Endothelial cell of umbilical vein (primary cell): ENCODE results near the gene SELP. TPM values are rescaled to one million over a fixed set of nuclear protein-coding genes. Genes with fewer than 3 reads are reported as not detected.

Experiments used
- BruUV-seq: library from RNA; stranded (reverse); fragments of 400-500 nt; replicated peaks from 2 replicates; lab custom pipeline; 2021; lab: Mats Ljungman, UMichigan
- CTCF ChIA-PET: fragments of 300-600, 350-600 bp; sonication (Branson Sonifier 250); formaldehyde crosslinking; loops from one replicate; lab custom pipeline; 2021; ENCODE audit warnings: antibody characterized with exemption, inconsistent platforms; lab: Charles Lee
- POLR2A ChIA-PET: fragments of 300-600, 350-600 bp; sonication (Branson Sonifier 250); formaldehyde crosslinking; loops from one replicate; lab custom pipeline; 2021; ENCODE audit warnings: antibody characterized with exemption, inconsistent platforms; lab: Charles Lee
- DNase-seq: peaks from one replicate; pipeline ENCODE4 v3.0.0-alpha.2; 2011; ENCODE audit warnings: low read depth, low spot score
- FAIRE-seq: peaks from 2 replicates; lab custom pipeline; 2011; peaks lifted over from hg19 to GRCh38; lab: Jason Lieb, UNC
- H2AFZ ChIP-seq: 2 replicates; pipeline ENCODE4 v1.6.0; 2012; ENCODE audit warnings: low read depth, low read length, control low read depth, inconsistent platforms
- H3K27ac ChIP-seq: 2 replicates; pipeline ENCODE4 v1.5.1; 2011; ENCODE audit warnings: low read depth, mild to moderate bottlenecking, control low read depth, low read length, moderate library complexity; ENCODE audit not compliant: insufficient read depth
- H3K27me3 ChIP-seq, 2 experiments: 2 replicates each; pipeline versions ENCODE4 v1.6.0 to v1.6.1; 2011; ENCODE audit warnings: low read length in 2 of 2, mixed read lengths in 1 of 2; ENCODE audit not compliant: control insufficient read depth in 2 of 2, insufficient read depth in 2 of 2
- H3K36me3 ChIP-seq, 2 experiments: 2 replicates in 1 of 2; 3 replicates in 1 of 2; pipeline ENCODE4 v1.5.1; 2011; ENCODE audit warnings: low read length in 2 of 2, mild to moderate bottlenecking in 1 of 2, moderate library complexity in 1 of 2; ENCODE audit not compliant: control insufficient read depth in 2 of 2, insufficient read depth in 2 of 2; ENCODE audit errors: extremely low read depth in 1 of 2
- H3K4me1 ChIP-seq: 3 replicates; pipeline ENCODE4 v1.5.1; 2011; ENCODE audit warnings: mild to moderate bottlenecking, low read length; ENCODE audit not compliant: control insufficient read depth, insufficient read depth; ENCODE audit errors: extremely low read depth
- H3K4me2 ChIP-seq: 2 replicates; pipeline ENCODE4 v1.6.1; 2011; ENCODE audit warnings: low read length, control low read depth, mixed read lengths; ENCODE audit not compliant: insufficient read depth
- H3K4me3 ChIP-seq, 3 experiments: fragments of 200-600 bp in 1 of 3; sonication (generic), shearing (Covaris generic) in 1 of 3; replicated peaks in 1 of 3; 2 replicates each; pipeline ENCODE4 v1.5.1; 2011 to 2016; ENCODE audit warnings: control low read depth in 3 of 3, low read length in 3 of 3, mild to moderate bottlenecking in 2 of 3, inconsistent platforms in 1 of 3, low read depth in 1 of 3, moderate library complexity in 1 of 3; ENCODE audit not compliant: insufficient read depth in 1 of 3
- H3K79me2 ChIP-seq: 2 replicates; pipeline ENCODE4 v1.6.0; 2012; ENCODE audit warnings: low read length, inconsistent platforms; ENCODE audit not compliant: control insufficient read depth, insufficient read depth
- H3K9ac ChIP-seq: replicated peaks from 2 replicates; pipeline ENCODE3; 2011; ENCODE audit warnings: low read length, control low read depth; ENCODE audit not compliant: insufficient read depth; ENCODE audit errors: extremely low read depth
- H3K9me1 ChIP-seq: replicated peaks from 3 replicates; pipeline ENCODE4 v1.6.0; 2011; ENCODE audit warnings: mild to moderate bottlenecking, low read length; ENCODE audit not compliant: control insufficient read depth, insufficient read depth; ENCODE audit errors: extremely low read depth
- H3K9me3 ChIP-seq: replicated peaks from 2 replicates; pipeline ENCODE4 v1.5.1; 2012; ENCODE audit warnings: low read length, inconsistent platforms; ENCODE audit not compliant: control insufficient read depth, insufficient read depth
- H4K20me1 ChIP-seq: replicated peaks from 2 replicates; pipeline ENCODE3; 2011; ENCODE audit warnings: mild to moderate bottlenecking, low read length; ENCODE audit not compliant: control insufficient read depth, insufficient read depth; ENCODE audit errors: extremely low read depth
- CTCF ChIP-seq, 2 donors: IDR thresholded peaks; 1 replicate in 1 of 2; 2 replicates in 1 of 2; pipeline ENCODE4 v1.5.1; 2011; ENCODE audit warnings: low read length in 2 of 2, mild to moderate bottlenecking in 2 of 2, moderate library complexity in 2 of 2, control low read depth in 1 of 2, inconsistent platforms in 1 of 2, low read depth in 1 of 2; ENCODE audit not compliant: insufficient read depth in 1 of 2; ENCODE audit errors: extremely low read depth in 1 of 2
- EZH2 ChIP-seq: IDR thresholded peaks from 2 replicates; pipeline ENCODE4 v1.6.1; 2012; ENCODE audit warnings: borderline replicate concordance, low read depth, mild to moderate bottlenecking, moderate library complexity, low read length, inconsistent platforms; ENCODE audit not compliant: severe bottlenecking
- FOS ChIP-seq: IDR thresholded peaks from 2 replicates; pipeline ENCODE4 v1.6.1; 2011; ENCODE audit warnings: mild to moderate bottlenecking, low read length, moderate library complexity, borderline replicate concordance; ENCODE audit not compliant: insufficient read depth
- GATA2 ChIP-seq: IDR thresholded peaks from 2 replicates; pipeline ENCODE4 v1.7.0; 2011; ENCODE audit warnings: low read depth, mild to moderate bottlenecking, moderate library complexity, mixed read lengths, low read length; ENCODE audit not compliant: insufficient read length, insufficient read depth
- JUN ChIP-seq: IDR thresholded peaks from 2 replicates; pipeline ENCODE4 v1.6.1; 2011; ENCODE audit warnings: borderline replicate concordance, low read depth; ENCODE audit not compliant: insufficient read length, insufficient read depth
- MAX ChIP-seq: IDR thresholded peaks from 2 replicates; pipeline ENCODE4 v1.6.1; 2011; ENCODE audit not compliant: insufficient read depth, insufficient read length
- MYC ChIP-seq: IDR thresholded peaks from one replicate; pipeline ENCODE4 v1.6.1; 2011; ENCODE audit warnings: mild to moderate bottlenecking, low read depth, low read length
- POLR2A ChIP-seq: IDR thresholded peaks from 2 replicates; pipeline ENCODE4 v1.6.1; 2012; ENCODE audit warnings: low read depth, mild to moderate bottlenecking, control low read depth, low read length
- POLR2AphosphoS5 ChIP-seq: IDR thresholded peaks from 2 replicates; pipeline ENCODE4 v1.6.1; 2012; ENCODE audit warnings: low read depth, mild to moderate bottlenecking, control low read depth, low read length, moderate library complexity; ENCODE audit not compliant: insufficient read depth
- dilution Hi-C: fragments of 300-500 bp; cut with MboI; formaldehyde crosslinking; loops from one replicate; pipeline ENCODE4 v1.15.0; 2019; ENCODE audit warnings: low sequenced_read_pairs; ENCODE audit not compliant: extremely low pct_ligation_motif_present
- intact Hi-C: fragments of 100-400 bp; cut with micrococcal nuclease; formaldehyde crosslinking; loops from one replicate; pipeline ENCODE4 v1.10.0; 2022
- polyA plus RNA-seq, 4 experiments: library from polyadenylated mRNA; depleted of rRNA in 3 of 4; stranded (reverse) in 3 of 4; unstranded in 1 of 4; fragments of >200 nt; gene quantifications; 2 replicates each; pipeline versions ENCODE4 v1.2.1 to v1.2.3, GENCODE V29; 2011 to 2012; ENCODE audit warnings: missing spikeins in 1 of 4
- total RNA-seq: library from RNA; stranded (reverse); gene quantifications from 2 replicates; pipeline ENCODE4 v1.2.3, GENCODE V29; 2021

Gene SELP
- total and polyA plus RNA-seq, 2 donors (not counting 3 experiments of a cell fraction or from before 2014, with no cell fraction given), result 1.3 to 1.6 TPM

GRCh38 chr1:169594391-169594790 lies 35.5 kb downstream of the SELP start:
- CTCF ChIA-PET, result interaction anchor here (3.0 kb wide), 1 partner anchor 8 kb away, joined by 15 read pairs; the partner anchor contains the start of gene F5
- FAIRE-seq (no peak), DNase-seq (no peak)
- no peaks in the 10 kb centered on the region for H3K9me1 ChIP-seq
- no peak overlapping the region for H2AFZ ChIP-seq
- H3K79me2 ChIP-seq, result no peaks in the 10 kb centered on the region
- intact Hi-C loops, result no loop called here
- POLR2A ChIA-PET, result no interaction called here
- no peak overlapping the region for H3K4me2 ChIP-seq
- H3K27me3 ChIP-seq, result peaks cover 3 to 10% of the 10 kb centered on the region in 2 experiments
- H3K36me3 ChIP-seq, result no peaks in the 10 kb centered on the region
- H4K20me1 ChIP-seq, result no peaks in the 10 kb centered on the region
- H3K4me1 ChIP-seq, result no peaks in the 10 kb centered on the region
- H3K9me3 ChIP-seq, result no peaks in the 10 kb centered on the region
- no peak overlapping the region for H3K4me3 ChIP-seq
- BruUV-seq, result no TSS peak
- H3K9ac ChIP-seq, result no peak overlapping the region
- no peak overlapping the region for H3K27ac ChIP-seq
- no peak for TF ChIP-seq MAX
- TF ChIP-seq EZH2, result no peak
- TF ChIP-seq MYC, result no peak
- TF ChIP-seq GATA2, result no peak
- TF ChIP-seq POLR2AphosphoS5, result no peak
- no peak for TF ChIP-seq CTCF (IDR thresholded peaks at IDR 0.05; ENCODE audit: extremely low read depth in 1 of 2, insufficient read depth in 1 of 2, low read depth in 1 of 2, low read length in 2 of 2)
- TF ChIP-seq JUN, result no peak
- TF ChIP-seq FOS, result no peak
- no peak for TF ChIP-seq POLR2A
- dilution Hi-C loops, result no loop called here
